KG1 (cell line): Measurements from ENCODE around the gene ERCC2.
"Not testable (repeated sequence)": the region's sequence is repeated elsewhere in the genome, so short reads cannot be mapped to it uniquely, and the experiment has no call there.

Experiments used
- DNase-seq: peaks from one replicate; lab custom pipeline; 2025; lab: John Stamatoyannopoulos, UW

Gene ERCC2

GRCh38 chr19:45354241-45354842 is 16.0 kb downstream of the ERCC2 start:
- no peak for DNase-seq

GRCh38 chr19:45352914-45353796 is 17.2 kb downstream of the ERCC2 start:
- DNase-seq = no peak

GRCh38 chr19:45352471-45352870 is 17.9 kb downstream of the ERCC2 start:
- no peak for DNase-seq

- DNase-seq = no peak
These were observed 18.3 kb downstream of the ERCC2 start for GRCh38 chr19:45352062-45352461.

GRCh38 chr19:45351401-45351952 is 18.9 kb downstream of the ERCC2 start:
- DNase-seq = no peak

- DNase-seq = no peak
These were observed 19.8 kb downstream of the ERCC2 start for GRCh38 chr19:45350477-45351058.

- no peak for DNase-seq
These were observed 20.9 kb downstream of the ERCC2 start for GRCh38 chr19:45349430-45349941.

- no peak for DNase-seq
These were observed 21.3 kb downstream of the ERCC2 start for GRCh38 chr19:45349126-45349415.

GRCh38 chr19:45348367-45349125 is 21.8 kb downstream of the ERCC2 start:
- no peak for DNase-seq

GRCh38 chr19:45347570-45348366 is 22.6 kb downstream of the ERCC2 start:
- DNase-seq = no peak

GRCh38 chr19:45346449-45346848 is 23.9 kb downstream of the ERCC2 start:
- DNase-seq = no peak

- no peak for DNase-seq
These were observed 24.9 kb downstream of the ERCC2 start for GRCh38 chr19:45345506-45345860.

GRCh38 chr19:45344621-45345505 is 25.5 kb downstream of the ERCC2 start:
- no peak for DNase-seq

GRCh38 chr19:45342911-45343310 is 27.5 kb downstream of the ERCC2 start:
- no peak for DNase-seq

- no peak for DNase-seq
These were observed 29.4 kb downstream of the ERCC2 start for GRCh38 chr19:45340899-45341453.

- DNase-seq = no peak
These were observed 30.0 kb downstream of the ERCC2 start, which contains the start of gene KLC3 for GRCh38 chr19:45340232-45340898. TSS of gene KLC3 (plus strand) at chr19:45340750. CDS start at chr19:45345542, 4,792 bp downstream.

- no peak for DNase-seq
These were observed 30.7 kb downstream of the ERCC2 start for GRCh38 chr19:45339629-45340028.

GRCh38 chr19:45336696-45337251 is 33.6 kb downstream of the ERCC2 start:
- no peak for DNase-seq

- not testable (repeated sequence) for DNase-seq
These were observed 35.5 kb downstream of the ERCC2 start for GRCh38 chr19:45334881-45335280.
